Sigmoid colon (tissue), 4 donors: Measurements from ENCODE around the gene MFRP.

Experiments
- CTCF ChIP-seq, 4 experiments: fragments of 450-650 bp in 3 of 4; fragments of 200-600 bp in 1 of 4; IDR thresholded peaks; one replicate each; pipeline ENCODE4 v1.5.1; 2016 to 2019; ENCODE audit warnings: antibody characterized with exemption in 4 of 4, mild to moderate bottlenecking in 3 of 4, moderate library complexity in 2 of 4
- POLR2A ChIP-seq, 2 donors: fragments of 450-650 bp; IDR thresholded peaks; one replicate each; pipeline ENCODE4 v1.6.1; 2016; ENCODE audit warnings: antibody characterized with exemption in 2 of 2, mild to moderate bottlenecking in 2 of 2, moderate library complexity in 2 of 2
- POLR2AphosphoS5 ChIP-seq, 4 donors: sonication (generic); formaldehyde crosslinking; IDR thresholded peaks; one replicate each; pipeline ENCODE4 v1.6.1; 2017; ENCODE audit warnings: antibody characterized with exemption in 4 of 4

GRCh38 chr11:119373059-119373920 is 26.8 kb upstream of the MFRP start:
- TF ChIP-seq CTCF (IDR thresholded peaks at IDR 0.05), result no peak
- TF ChIP-seq POLR2A (IDR thresholded peaks at IDR 0.05), result no peak
- no peak for TF ChIP-seq POLR2AphosphoS5 (IDR thresholded peaks at IDR 0.05)
